PFSK-1 (cell line): ENCODE results near the gene CTDNEP1.

ENCODE experiments used
- FOXP2 ChIP-seq: optimal IDR thresholded peaks from 2 replicates; pipeline ENCODE3; 2011; ENCODE audit warnings: borderline replicate concordance, control low read depth, inconsistent platforms; ENCODE audit not compliant: insufficient read depth; ENCODE audit errors: extremely low read length, extremely low read depth
- POLR2AphosphoS5 ChIP-seq: IDR thresholded peaks from 2 replicates; pipeline ENCODE4 v1.6.1; 2012; ENCODE audit warnings: low read depth, mild to moderate bottlenecking, control low read depth, low read length, moderate library complexity
- SIN3A ChIP-seq: IDR thresholded peaks from 2 replicates; pipeline ENCODE4 v1.6.1; 2012; ENCODE audit warnings: mild to moderate bottlenecking, low read length, moderate library complexity, borderline replicate concordance; ENCODE audit not compliant: insufficient read depth
- TAF1 ChIP-seq: IDR thresholded peaks from 2 replicates; pipeline ENCODE4 v1.6.1; 2012; ENCODE audit warnings: low read length, control low read depth, borderline replicate concordance; ENCODE audit not compliant: insufficient read depth
- TF ChIP-seq, protein P1 (sequence below), 2 experiments: IDR thresholded peaks; 2 replicates each; pipeline versions ENCODE4 v1.6.1 to v1.8.0; 2011 to 2012; ENCODE audit warnings: low read depth in 2 of 2, low read length in 2 of 2, control low read depth in 1 of 2, inconsistent platforms in 1 of 2, mild to moderate bottlenecking in 1 of 2, moderate library complexity in 1 of 2; ENCODE audit not compliant: insufficient read depth in 1 of 2

The CTDNEP1 gene

DNA sequence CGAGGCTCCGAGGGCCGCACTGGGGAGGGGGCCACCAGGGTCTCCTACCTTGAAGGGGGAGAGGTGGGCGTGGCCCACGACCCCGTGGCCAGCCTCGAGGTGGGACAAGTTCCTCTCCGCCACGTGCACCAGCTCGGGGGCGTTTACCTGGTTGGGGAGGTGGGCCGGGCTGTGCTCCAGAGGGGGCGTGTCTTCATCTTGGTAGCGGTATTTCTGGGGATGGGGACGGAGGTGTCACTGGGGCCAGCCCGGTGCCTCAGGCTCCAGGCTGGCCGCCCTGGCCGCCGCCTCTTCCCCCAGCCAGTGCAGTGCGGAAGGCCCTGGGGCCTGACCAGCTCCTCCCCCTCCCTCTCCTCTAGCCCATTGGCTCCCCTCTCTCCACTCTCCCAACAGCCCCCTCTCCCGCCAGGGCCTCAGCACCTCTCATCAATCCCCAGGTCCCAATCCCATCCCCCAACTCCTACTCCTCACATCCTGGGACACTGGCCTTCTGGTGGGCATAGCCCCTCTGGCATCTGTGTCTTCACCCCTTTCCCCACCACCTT, 43.4 kb downstream of the CTDNEP1 start:
- TF ChIP-seq, protein P1, sequence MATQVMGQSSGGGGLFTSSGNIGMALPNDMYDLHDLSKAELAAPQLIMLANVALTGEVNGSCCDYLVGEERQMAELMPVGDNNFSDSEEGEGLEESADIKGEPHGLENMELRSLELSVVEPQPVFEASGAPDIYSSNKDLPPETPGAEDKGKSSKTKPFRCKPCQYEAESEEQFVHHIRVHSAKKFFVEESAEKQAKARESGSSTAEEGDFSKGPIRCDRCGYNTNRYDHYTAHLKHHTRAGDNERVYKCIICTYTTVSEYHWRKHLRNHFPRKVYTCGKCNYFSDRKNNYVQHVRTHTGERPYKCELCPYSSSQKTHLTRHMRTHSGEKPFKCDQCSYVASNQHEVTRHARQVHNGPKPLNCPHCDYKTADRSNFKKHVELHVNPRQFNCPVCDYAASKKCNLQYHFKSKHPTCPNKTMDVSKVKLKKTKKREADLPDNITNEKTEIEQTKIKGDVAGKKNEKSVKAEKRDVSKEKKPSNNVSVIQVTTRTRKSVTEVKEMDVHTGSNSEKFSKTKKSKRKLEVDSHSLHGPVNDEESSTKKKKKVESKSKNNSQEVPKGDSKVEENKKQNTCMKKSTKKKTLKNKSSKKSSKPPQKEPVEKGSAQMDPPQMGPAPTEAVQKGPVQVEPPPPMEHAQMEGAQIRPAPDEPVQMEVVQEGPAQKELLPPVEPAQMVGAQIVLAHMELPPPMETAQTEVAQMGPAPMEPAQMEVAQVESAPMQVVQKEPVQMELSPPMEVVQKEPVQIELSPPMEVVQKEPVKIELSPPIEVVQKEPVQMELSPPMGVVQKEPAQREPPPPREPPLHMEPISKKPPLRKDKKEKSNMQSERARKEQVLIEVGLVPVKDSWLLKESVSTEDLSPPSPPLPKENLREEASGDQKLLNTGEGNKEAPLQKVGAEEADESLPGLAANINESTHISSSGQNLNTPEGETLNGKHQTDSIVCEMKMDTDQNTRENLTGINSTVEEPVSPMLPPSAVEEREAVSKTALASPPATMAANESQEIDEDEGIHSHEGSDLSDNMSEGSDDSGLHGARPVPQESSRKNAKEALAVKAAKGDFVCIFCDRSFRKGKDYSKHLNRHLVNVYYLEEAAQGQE (IDR thresholded peaks at IDR 0.05; ENCODE audit: insufficient read depth in 1 of 2, low read depth in 2 of 2, low read length in 2 of 2): no peak
- no peak for TF ChIP-seq POLR2AphosphoS5
- TF ChIP-seq FOXP2: no peak
- no peak for TF ChIP-seq SIN3A
- TF ChIP-seq TAF1: no peak

DNA sequence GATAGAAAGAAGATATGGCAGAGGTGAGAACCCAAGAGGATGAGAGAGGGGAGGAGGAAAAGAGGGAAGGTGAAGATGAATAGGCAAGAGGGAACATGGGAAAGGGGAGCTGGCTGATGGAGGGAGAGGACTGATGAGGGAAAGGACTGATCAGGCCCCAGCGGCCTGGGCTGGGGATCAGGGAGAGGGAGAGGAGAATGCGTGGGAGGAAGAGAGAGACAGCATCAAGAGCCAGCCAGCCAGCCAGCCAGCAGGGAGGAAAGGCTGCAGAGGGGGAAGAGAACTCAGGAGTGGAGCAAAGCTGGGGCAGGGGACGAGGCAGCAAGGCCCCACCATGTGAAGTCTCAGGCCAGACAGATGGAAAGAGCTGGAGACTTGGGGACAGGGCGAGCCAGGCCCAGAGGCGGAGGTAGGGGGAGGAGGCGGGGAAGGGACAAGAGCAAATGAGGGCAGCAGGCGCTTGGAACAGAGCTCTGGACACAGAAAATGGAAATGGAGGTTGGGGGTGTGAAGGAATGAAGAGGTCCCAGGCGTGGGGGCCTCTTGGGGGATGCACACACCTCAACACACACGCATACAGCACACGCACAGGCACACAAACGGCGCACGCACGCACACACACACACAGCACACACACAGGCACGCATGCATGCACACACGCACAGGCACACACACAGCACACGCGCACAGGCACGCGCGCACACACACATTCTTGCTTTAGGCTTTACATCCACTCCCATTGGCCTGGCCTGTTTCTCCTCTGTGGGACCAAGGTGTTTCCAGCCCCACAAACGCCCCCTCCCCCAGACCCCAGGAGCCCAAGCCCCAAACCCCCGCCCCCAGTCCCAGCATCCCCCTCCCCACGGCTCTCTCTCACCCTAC, 44.2 kb downstream of the CTDNEP1 start:
- TF ChIP-seq POLR2AphosphoS5 (no peak), FOXP2 (no peak), SIN3A (no peak), TAF1 (no peak)
- TF ChIP-seq, protein P1 (IDR thresholded peaks at IDR 0.05; ENCODE audit: insufficient read depth in 1 of 2, low read depth in 2 of 2, low read length in 2 of 2): no peak

DNA sequence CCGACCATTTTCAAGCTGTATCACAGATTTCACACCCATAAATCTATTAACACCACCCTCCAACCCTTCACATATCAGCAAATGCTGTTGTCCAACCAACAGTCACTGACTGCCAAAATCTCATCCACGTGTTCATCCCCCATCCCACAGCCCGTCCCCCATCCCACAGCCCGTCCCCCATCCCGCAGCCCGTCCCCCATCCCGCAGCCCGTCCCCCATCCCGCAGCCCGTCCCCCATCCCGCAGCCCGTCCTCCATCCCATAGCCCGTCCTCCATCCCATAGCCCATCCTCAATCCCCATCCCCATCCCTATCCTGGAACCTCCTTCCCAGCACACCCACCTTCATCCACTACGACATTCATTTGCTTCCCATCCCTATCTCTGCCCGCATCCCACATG, 46.0 kb downstream of the CTDNEP1 start:
- TF ChIP-seq, protein P1 (IDR thresholded peaks at IDR 0.05; ENCODE audit: insufficient read depth in 1 of 2, low read depth in 2 of 2, low read length in 2 of 2): no peak
- TF ChIP-seq FOXP2: no peak
- no peak for TF ChIP-seq TAF1
- no peak for TF ChIP-seq SIN3A
- TF ChIP-seq POLR2AphosphoS5: no peak

DNA sequence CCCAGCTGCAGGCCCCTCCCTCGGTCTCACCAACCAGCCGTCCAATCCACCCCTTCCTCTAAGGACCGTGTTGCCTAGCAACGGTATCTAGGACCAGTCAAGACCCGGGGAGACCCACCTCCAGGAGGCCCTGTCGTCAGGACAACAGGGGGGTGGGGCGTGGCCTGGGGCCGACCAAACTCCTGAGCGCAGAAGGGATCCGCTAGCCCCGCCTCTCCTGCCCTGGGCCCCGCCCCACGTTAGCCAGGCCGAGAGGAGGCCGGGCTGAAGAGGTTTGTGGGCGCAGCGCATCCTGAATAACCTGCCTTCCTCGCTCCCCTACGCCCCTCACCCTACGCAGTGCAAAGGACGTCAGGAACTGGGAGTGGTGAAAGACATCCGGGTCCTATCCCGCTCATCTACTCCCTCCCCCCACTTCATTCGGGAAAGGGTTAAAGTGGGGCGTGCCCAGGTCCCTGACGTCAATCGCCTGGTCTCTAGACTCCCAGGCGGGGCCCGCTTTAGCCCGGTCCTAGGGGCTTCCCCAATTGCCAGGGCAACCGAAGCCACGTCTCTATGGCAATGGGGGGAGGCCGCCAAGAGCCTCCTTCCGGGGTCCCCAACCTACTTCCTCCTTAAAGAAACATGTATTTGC, 46.6 kb downstream of the CTDNEP1 start:
- TF ChIP-seq FOXP2: no peak

DNA sequence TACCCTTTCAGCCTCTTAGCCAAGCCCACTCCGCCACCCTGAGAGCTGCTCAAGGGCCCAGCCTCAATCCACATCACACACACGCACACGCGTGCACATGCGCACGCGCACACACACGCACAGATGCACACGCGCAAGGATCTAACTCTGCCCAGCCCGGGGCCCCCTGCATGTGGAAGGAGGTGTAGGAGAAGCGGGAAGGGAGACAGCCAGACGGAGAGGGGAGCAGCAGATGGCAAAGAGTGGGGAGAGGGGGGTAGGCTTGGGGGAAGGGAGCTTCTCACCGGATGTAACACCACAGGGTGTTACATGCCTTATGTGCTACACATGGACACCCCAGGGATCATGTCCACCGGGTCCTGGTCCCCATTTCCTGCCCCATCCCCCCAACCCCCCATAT, 47.2 kb downstream of the CTDNEP1 start:
- TF ChIP-seq POLR2AphosphoS5 (no peak), TAF1 (no peak), SIN3A (no peak), FOXP2 (no peak)
- TF ChIP-seq, protein P1 (IDR thresholded peaks at IDR 0.05; ENCODE audit: insufficient read depth in 1 of 2, low read depth in 2 of 2, low read length in 2 of 2): no peak
